ENCODE data around the gene RHOT2.
"Not testable (repeated sequence)": the region's sequence is repeated elsewhere in the genome, so short reads cannot be mapped to it uniquely, and the experiment has no call there.

The RHOT2 gene

GRCh38 chr16:711084-711483, 43.2 kb downstream of the RHOT2 start:
- no peak for FAIRE-seq
- TF ChIP-seq, protein P1, sequence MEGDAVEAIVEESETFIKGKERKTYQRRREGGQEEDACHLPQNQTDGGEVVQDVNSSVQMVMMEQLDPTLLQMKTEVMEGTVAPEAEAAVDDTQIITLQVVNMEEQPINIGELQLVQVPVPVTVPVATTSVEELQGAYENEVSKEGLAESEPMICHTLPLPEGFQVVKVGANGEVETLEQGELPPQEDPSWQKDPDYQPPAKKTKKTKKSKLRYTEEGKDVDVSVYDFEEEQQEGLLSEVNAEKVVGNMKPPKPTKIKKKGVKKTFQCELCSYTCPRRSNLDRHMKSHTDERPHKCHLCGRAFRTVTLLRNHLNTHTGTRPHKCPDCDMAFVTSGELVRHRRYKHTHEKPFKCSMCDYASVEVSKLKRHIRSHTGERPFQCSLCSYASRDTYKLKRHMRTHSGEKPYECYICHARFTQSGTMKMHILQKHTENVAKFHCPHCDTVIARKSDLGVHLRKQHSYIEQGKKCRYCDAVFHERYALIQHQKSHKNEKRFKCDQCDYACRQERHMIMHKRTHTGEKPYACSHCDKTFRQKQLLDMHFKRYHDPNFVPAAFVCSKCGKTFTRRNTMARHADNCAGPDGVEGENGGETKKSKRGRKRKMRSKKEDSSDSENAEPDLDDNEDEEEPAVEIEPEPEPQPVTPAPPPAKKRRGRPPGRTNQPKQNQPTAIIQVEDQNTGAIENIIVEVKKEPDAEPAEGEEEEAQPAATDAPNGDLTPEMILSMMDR (IDR thresholded peaks at IDR 0.05; ENCODE audit: insufficient read depth, missing control alignments): no peak

GRCh38 chr16:711548-712320, 43.8 kb downstream of the RHOT2 start:
- TF ChIP-seq, protein P1 (IDR thresholded peaks at IDR 0.05; ENCODE audit: insufficient read depth, missing control alignments): peak; percentile 75
- FAIRE-seq: no peak
- peak; percentile 91 for DNase-seq (ENCODE audit: insufficient read length, low spot score)

More at GRCh38 chr16:711084-711483, 43.2 kb downstream of the RHOT2 start:
- DNase-seq (ENCODE audit: insufficient read length, low spot score): no peak

DNA sequence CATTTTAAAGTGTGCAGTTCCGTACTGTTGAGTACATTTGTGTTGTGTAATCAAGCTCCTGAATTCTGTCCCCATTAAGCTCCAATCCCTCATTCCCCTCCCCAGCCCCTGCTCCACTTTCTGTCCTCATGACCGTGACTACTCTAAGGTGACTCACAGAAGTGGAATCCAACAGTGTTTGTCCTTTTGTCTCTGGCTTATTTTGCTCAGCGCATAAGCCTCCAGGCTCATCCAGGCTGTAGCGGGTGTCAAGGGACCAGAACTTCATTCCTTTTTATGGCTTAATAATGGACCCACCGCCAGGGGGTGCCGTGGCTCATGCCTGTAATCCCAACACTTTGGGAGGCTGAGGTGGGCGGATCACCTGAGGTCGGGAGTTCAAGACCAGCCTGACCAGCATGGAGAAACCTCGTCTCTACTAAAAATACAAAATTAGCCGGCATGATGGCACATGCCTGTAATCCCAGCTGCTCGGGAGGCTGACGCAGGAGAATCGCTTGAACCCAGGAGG, 44.9 kb downstream of the RHOT2 start:
- DNase-seq (ENCODE audit: insufficient read length, low spot score); FAIRE-seq: not testable (repeated sequence)
- TF ChIP-seq, protein P1 (IDR thresholded peaks at IDR 0.05; ENCODE audit: insufficient read depth, missing control alignments): peak; percentile 50

- TF ChIP-seq, protein P1 (IDR thresholded peaks at IDR 0.05; ENCODE audit: insufficient read depth, missing control alignments): no peak
- FAIRE-seq: no peak
These were observed 46.1 kb downstream of the RHOT2 start for GRCh38 chr16:714079-714478.

GRCh38 chr16:714558-715476, 46.9 kb downstream of the RHOT2 start, which contains the start of gene METRN:
TSS of gene METRN (plus strand) at chr16:715118. CDS start at chr16:715290, 172 bp downstream.
- DNase-seq (ENCODE audit: insufficient read length, low spot score) (peak; percentile 95), FAIRE-seq (no peak)
- TF ChIP-seq, protein P1 (IDR thresholded peaks at IDR 0.05; ENCODE audit: insufficient read depth, missing control alignments): no peak

More at GRCh38 chr16:714079-714478, 46.1 kb downstream of the RHOT2 start:
- DNase-seq (ENCODE audit: insufficient read length, low spot score): no peak

DNA sequence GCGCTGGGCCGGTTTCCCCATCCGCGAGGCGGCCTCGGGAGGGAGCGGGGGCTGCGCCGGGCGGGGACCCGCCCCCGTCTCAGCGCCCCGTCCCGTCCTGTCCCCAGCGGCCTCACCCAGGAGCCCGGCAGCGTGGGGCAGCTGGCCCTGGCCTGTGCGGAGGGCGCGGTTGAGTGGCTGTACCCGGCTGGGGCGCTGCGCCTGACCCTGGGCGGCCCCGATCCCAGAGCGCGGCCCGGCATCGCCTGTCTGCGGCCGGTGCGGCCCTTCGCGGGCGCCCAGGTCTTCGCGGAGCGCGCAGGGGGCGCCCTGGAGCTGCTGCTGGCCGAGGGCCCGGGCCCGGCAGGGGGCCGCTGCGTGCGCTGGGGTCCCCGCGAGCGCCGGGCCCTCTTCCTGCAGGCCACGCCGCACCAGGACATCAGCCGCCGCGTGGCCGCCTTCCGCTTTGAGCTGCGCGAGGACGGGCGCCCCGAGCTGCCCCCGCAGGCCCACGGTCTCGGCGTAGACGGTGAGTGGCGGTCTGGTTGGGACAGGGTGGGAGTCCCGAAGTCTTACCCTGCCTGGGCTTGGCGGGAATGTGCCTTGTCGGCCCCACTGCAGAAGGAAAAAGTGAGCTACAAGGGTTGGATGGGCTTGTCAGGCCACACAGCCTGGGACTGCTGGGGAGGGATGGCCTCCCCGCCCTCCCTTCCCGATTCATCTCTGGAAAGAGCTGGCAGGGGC, 47.7 kb downstream of the RHOT2 start:
- no peak for FAIRE-seq
- TF ChIP-seq, protein P1 (IDR thresholded peaks at IDR 0.05; ENCODE audit: insufficient read depth, missing control alignments): peak; percentile 16
- DNase-seq (ENCODE audit: insufficient read length, low spot score): no peak

Data from D721Med (cell line).